ENCODE results near the gene FOSL2.

DNA sequence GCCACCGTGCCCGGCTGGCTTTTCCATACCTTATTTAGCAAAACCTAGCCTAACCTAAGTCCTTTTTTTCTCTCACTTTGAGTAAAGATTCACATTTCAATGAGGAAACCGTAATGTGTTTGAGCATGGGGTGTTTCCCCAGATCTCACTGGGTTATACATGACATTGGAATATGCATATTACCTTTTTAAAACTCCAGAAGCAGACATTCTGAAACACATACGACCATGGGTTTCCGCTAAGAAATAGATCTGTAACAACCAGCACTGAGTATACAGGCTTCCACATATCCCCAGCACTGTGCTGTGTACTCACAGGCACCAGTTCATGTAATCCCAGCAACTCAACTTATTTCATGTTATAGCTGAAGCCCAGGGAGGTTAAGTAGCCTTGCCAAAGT lies 41.0 kb upstream of the FOSL2 start:
- TF ChIP-seq, protein P1, sequence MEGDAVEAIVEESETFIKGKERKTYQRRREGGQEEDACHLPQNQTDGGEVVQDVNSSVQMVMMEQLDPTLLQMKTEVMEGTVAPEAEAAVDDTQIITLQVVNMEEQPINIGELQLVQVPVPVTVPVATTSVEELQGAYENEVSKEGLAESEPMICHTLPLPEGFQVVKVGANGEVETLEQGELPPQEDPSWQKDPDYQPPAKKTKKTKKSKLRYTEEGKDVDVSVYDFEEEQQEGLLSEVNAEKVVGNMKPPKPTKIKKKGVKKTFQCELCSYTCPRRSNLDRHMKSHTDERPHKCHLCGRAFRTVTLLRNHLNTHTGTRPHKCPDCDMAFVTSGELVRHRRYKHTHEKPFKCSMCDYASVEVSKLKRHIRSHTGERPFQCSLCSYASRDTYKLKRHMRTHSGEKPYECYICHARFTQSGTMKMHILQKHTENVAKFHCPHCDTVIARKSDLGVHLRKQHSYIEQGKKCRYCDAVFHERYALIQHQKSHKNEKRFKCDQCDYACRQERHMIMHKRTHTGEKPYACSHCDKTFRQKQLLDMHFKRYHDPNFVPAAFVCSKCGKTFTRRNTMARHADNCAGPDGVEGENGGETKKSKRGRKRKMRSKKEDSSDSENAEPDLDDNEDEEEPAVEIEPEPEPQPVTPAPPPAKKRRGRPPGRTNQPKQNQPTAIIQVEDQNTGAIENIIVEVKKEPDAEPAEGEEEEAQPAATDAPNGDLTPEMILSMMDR (IDR thresholded peaks at IDR 0.05 in 8 of 11, conservative IDR thresholded peaks at IDR 0.05 in 3 of 11), result no peak
- TF ChIP-seq POLR2AphosphoS5 (IDR thresholded peaks at IDR 0.05) (no peak), POLR2A (IDR thresholded peaks at IDR 0.05) (no peak)

All from spleen (tissue), 7 donors.